ENCODE measurements around the gene RAB8A. TPM values are rescaled to one million over a fixed set of nuclear protein-coding genes. Genes with fewer than 3 reads are reported as not detected.
"Not testable (repeated sequence)": the region's sequence is repeated elsewhere in the genome, so short reads cannot be mapped to it uniquely, and the experiment has no call there.

The RAB8A gene
- total RNA-seq, 1 donor from 2014 or later, result 201 TPM

- intact Hi-C loops (cut with micrococcal nuclease), result loop anchor here (2.0 to 5.0 kb wide), 3 partner anchors 41 to 294 kb away; no protein-coding TSS in a partner anchor
Measured at GRCh38 chr19:16077984-16078758, 33.5 kb upstream of the RAB8A start.

DNA sequence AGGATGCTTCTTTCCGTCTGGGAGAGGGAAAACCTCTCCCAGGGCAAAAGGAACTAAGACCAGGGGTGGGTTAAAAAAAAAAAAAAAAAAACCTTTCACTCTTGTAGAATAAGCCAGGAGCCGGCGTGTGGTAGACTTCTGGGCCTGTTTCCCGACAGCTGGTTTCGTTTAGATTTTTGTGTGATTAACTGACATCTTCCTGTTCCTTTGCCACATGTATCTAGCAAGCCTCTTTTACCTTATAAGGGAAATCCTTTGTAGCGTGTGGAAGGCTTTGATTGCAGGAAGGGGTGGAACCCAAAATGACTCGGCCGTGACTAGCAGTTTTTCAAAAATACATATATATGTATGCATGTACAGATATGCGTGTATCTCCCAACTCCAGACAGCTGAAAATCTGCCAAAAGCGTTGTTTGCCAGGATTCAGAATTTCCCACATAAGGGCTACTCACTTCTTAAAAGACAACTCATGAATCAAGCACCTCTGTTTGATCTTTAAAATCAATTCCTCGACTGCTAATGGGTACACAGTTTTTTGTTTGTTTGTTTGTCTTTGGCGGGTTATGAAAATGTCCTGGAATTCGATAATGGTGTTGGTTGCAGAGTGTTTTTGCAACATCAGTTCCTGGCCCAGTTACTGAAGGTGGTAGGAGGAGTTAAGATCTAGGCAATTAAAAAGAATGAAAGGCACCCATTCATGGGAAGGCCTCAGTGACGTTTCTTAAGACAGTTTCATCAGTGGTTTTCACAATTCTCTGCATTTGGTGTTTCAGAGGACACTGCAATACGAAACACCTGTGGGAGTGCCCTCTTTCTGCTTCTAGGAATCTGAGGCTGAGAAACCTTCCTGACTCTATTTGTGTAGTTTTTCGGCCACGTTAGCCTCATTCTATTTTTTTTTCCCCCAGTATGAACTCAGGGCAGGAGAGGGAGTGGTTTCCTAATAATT, 32.7 kb upstream of the RAB8A start:
- intact Hi-C loops (cut with micrococcal nuclease), result loop anchor here (1.0 to 5.0 kb wide), 5 partner anchors 9 to 293 kb away; partner anchors contain the start of gene RAB8A

- intact Hi-C loops (cut with micrococcal nuclease), result no loop called here
Measured at GRCh38 chr19:16084067-16084685, 27.5 kb upstream of the RAB8A start.

- intact Hi-C loops (cut with micrococcal nuclease), result no loop called here
Measured at GRCh38 chr19:16085115-16085514, 26.6 kb upstream of the RAB8A start.

DNA sequence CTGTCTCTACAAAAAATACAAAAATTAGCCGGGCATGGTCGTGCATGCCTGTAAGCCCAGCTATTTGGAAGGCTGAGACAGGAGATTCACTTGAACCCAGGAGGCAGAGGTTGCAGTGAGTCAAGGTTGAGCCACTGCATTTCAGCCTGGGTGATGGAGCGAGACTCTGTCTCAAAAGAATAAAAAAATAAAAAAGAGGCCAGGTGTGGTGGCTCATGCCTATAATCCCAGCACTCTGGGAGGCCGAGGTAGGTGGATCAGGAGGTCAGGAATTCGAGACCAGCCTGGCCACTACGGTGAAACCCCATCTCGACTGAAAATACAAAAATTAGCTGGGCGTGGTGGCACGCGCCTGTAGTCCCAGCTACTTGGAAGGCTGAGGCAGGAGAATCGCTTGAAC, 24.3 kb upstream of the RAB8A start:
- intact Hi-C loops (cut with micrococcal nuclease), result not testable (repeated sequence)

DNA sequence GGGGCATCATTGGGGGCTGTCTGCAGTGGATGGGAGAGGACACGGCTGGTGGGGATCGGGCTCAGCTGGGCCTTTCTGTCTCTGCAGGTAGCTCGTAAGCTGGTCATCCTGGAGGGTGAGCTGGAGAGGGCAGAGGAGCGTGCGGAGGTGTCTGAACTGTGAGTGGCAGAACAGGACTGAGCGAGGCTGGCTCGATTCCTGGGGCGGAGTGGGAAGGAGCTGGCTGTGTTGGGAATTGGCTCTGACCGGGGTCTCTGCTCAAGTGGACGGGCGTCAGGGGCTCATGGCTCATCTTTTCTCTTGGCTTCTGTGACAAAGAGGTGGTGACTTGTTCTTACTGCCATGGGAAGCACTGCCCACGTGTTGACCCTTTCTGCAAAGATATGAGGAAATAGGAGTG, 23.7 kb upstream of the RAB8A start:
- intact Hi-C loops (cut with micrococcal nuclease), result no loop called here

GRCh38 chr19:16088351-16089009, 23.2 kb upstream of the RAB8A start:
- intact Hi-C loops (cut with micrococcal nuclease), result no loop called here

GRCh38 chr19:16089010-16089846, 22.5 kb upstream of the RAB8A start:
- intact Hi-C loops (cut with micrococcal nuclease), result no loop called here

- intact Hi-C loops (cut with micrococcal nuclease), result no loop called here
Measured at GRCh38 chr19:16091546-16092475, 19.9 kb upstream of the RAB8A start.

GRCh38 chr19:16094360-16095070, 17.2 kb upstream of the RAB8A start:
- intact Hi-C loops (cut with micrococcal nuclease), result no loop called here

- intact Hi-C loops (cut with micrococcal nuclease), result no loop called here
Measured at GRCh38 chr19:16095071-16095571, 16.6 kb upstream of the RAB8A start.

DNA sequence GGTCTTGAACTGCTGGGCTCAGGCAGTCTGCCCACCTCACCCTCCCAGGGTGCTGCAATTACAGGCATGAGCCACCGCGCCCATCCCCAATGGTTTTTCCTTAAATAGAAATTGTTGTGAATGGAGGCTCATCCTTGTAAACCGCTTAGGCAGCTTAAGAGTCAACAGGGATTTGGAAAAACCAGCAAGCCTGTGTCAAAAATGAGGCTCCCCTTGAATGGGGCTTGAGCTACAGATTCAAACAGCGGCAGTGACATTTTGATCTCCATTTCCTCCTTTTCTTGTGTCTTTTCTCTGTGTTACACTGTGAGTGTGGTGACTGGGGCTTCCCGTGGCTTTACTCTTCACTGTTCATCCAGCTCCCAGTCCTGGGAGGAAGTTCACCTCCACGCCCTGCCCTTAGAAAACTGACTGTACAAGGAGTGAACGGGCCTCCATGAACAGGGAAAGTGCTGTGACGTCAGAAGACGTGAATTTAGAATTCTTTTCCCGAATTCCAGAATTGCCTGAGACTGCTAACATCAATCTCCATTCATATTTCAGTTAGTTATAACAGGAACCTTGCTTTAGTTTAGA, 15.3 kb upstream of the RAB8A start:
- intact Hi-C loops (cut with micrococcal nuclease), result no loop called here

DNA sequence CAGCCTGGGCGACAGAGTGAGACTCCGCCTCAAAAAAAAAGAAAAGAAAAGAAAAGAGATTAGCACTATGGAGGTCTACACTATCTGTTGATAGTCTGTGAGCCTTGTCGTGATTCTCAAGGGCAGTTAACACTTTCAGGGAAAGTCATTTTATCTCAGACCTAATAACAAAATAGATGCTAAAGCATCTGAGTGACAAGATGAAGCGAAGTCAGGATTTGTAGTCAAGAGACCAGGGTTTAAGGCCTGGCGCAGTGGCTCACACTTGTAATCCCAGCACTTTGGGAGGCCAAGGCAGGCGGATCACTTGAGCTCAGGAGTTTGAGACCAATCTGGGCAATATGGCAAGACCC, 13.3 kb upstream of the RAB8A start:
- intact Hi-C loops (cut with micrococcal nuclease), result no loop called here

DNA sequence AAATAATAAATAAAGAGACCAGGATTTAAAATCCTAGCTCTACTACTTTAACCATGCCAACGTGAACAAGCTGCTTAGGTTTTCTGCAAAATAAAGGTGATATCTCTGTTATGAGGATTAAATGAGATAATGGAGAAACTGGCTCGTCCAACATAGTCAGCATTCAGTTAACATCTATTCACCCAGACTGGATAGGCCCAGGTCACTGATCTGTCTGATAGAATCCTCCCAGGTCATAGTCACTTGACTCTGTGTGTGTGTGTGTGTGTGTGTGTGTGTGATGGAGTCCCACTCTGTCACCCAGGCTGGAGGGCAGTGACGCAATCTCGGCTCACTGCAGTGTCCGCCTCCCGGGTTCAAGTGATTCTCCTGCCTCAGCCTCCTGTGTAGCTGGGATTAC, 12.9 kb upstream of the RAB8A start:
- intact Hi-C loops (cut with micrococcal nuclease), result no loop called here

DNA sequence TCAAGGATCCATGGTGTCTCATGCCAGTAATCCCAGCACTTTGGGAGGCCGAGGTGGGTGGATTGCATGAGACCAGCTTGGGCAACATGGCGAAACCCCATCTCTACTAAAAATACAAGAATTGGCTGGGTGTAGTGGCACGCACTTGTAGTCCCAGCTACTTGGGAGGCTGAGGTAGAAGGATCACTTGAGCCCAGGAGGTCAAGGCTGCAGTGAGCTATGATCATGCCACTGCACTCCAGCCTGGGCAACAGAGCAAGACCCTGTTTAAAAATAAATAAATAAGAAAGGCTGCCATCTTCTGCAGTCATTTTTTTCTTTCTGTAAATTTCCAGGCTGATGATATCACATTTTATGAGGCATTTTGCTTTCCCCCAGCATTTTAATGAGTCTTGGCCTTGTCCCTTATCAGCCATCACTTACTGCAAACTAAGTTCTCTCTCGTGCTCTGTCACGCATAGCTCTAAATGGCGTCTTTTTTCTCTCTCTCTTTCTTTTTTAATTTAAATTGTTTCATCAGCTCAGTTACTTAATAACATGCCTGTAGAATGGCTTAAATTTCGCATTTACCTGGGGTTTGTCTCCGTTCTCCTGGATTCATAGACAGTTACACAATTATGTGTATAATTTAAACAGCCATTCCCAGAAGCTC, 12.2 kb upstream of the RAB8A start:
- intact Hi-C loops (cut with micrococcal nuclease), result not testable (repeated sequence)

DNA sequence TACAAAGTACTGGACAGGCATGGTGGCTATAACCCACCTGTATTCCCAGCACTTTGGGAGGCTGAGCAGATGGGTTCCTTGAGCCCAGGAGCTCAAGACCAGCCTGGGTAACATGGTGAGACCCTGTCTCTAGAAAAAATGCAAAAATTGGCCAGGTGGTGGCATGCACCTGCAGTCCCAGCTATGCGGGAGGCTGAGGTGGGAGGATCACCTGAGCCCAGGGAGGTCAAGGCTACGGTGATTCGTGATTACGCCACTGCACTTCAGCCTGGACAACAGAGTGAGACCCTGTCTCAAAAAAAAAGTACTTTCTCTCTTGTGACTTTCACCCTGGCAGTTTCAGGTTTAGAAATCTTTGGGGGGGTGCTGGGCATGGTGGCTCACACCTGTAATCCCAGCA, 11.2 kb upstream of the RAB8A start:
- intact Hi-C loops (cut with micrococcal nuclease), result no loop called here

DNA sequence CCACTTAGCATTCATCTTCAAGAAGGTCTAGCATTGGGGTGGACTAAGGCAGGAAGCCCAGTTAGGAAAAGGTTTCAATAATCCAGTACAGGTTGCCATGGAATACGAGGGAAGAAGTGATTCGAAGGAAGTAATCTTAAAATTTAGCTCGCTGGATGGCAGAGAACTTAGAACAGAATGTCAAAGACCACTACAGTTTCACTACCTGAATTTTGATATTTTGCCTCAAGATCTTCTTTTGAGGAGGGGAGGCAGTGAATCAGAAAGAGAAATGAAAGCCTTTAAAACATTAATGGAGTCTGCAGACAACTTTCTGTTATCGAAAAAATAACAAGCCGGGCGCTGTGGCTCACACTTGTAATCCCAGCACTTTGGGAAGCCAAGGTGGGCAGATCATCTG, 7.0 kb upstream of the RAB8A start:
- intact Hi-C loops (cut with micrococcal nuclease), result no loop called here

DNA sequence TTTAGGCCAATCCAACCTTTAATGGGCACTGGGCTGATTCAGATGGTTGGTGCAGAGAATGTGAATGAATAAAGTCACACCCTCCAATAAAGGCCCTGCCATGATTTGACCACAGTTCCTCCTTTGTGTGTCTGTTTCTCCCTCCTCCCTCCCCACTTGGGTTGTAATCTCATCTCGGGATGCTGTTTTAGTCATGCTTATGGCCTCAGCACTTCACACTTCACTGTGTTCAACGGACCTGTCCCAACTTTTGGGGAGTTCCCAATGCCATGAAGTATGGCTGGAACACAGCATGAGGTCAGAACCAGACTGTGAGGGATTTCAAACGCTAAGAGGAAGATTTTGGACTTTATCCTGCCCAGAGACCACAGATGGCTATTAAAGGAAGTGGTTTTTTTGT, 5.6 kb upstream of the RAB8A start:
- intact Hi-C loops (cut with micrococcal nuclease), result no loop called here
